Measurements from ENCODE around the gene SECTM1. TPM values are rescaled to one million over a fixed set of nuclear protein-coding genes. Genes with fewer than 3 reads are reported as not detected.
"Not testable (repeated sequence)": the region's sequence is repeated elsewhere in the genome, so short reads cannot be mapped to it uniquely, and the experiment has no call there.

SECTM1 gene
- total RNA-seq, 3 donors from 2014 or later, result 2.6 to 3.8 (median 3.0) TPM

GRCh38 chr17:82357394-82357793, 23.8 kb upstream of the SECTM1 start:
- no peak for ATAC-seq

DNA sequence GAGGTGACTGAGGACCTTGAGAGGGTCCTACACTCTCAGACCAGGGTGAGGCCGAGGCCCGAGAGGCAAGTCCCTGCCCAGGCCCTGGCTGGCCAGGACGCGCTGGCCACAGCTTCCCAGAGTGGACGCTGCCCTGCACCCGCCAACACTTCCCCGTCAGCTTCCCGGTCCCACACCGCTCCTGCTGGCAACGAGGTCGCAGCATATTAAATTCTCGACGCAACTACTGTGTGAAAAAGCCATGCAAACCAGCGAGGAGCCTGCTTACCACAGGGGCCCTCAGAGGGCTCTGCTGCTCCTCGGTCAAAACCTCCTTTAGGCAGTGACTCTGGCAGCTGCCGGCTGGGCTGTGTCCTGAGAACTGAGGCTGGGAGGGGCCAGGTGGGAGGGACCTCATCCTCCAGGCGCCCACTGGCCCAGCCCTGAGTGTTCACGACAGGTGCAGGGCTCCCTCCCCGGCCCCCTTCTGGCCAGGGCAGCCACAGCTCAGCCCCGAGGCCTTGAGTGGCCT, 23.3 kb upstream of the SECTM1 start:
- no peak overlapping the region for H3K4me3 Mint-ChIP-seq
- no peaks in the 10 kb centered on the region for H3K9me3 Mint-ChIP-seq
- no peak for ATAC-seq
- H3K27me3 Mint-ChIP-seq (ENCODE audit: low read depth), result peaks cover 14% of the 10 kb centered on the region
- no peaks in the 10 kb centered on the region for H3K36me3 Mint-ChIP-seq (ENCODE audit: insufficient read depth)
- DNase-seq, result no peak
- H3K4me1 Mint-ChIP-seq (ENCODE audit: low read depth), result peaks cover 8% of the 10 kb centered on the region

More at GRCh38 chr17:82357394-82357793, 23.8 kb upstream of the SECTM1 start:
- H3K4me3 Mint-ChIP-seq, result no peak overlapping the region
- H3K27me3 Mint-ChIP-seq (ENCODE audit: low read depth), result peaks cover 14% of the 10 kb centered on the region
- peaks cover 8% of the 10 kb centered on the region for H3K4me1 Mint-ChIP-seq (ENCODE audit: low read depth)
- H3K9me3 Mint-ChIP-seq, result no peaks in the 10 kb centered on the region
- H3K36me3 Mint-ChIP-seq (ENCODE audit: insufficient read depth), result no peaks in the 10 kb centered on the region
- no peak for DNase-seq

DNA sequence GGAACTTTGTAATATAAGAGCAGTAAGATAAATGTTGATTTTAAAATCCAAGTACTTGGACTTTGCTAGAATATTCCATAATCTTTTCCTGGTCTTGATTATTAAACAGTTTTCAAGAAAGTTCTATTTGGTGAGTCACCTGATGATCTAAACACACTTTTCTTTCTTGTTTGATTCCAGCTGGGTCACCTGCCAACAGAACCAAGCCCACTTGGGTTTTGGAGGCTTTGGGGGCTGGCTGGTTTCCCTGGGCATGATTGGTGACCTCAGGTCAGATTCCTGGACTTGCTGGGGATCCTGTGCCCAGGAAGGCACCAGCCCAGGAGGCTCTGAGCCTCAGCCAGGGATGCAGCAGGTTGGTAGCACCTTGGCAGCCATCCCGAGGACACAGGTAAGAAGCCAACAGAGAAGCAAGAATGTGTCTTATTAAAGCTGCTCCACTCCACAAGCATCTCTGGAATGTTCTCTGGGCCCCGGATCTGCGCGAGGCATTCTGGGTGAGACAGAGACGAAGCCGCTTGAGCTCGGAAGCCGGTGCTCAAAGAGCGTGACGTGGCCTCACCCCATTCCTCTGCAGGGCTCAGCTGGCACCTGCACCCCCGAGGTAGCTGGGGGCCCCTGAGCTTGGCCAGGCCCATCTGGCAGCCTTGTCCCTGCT, 22.3 kb upstream of the SECTM1 start:
- Mint-ChIP-seq H3K27me3 (ENCODE audit: low read depth) (peaks cover 14% of the 10 kb centered on the region), H3K36me3 (ENCODE audit: insufficient read depth) (no peaks in the 10 kb centered on the region), H3K4me3 (no peak overlapping the region), H3K4me1 (ENCODE audit: low read depth) (peaks cover 8% of the 10 kb centered on the region), H3K9me3 (no peaks in the 10 kb centered on the region)
- no peak for ATAC-seq
- DNase-seq, result no peak

DNA sequence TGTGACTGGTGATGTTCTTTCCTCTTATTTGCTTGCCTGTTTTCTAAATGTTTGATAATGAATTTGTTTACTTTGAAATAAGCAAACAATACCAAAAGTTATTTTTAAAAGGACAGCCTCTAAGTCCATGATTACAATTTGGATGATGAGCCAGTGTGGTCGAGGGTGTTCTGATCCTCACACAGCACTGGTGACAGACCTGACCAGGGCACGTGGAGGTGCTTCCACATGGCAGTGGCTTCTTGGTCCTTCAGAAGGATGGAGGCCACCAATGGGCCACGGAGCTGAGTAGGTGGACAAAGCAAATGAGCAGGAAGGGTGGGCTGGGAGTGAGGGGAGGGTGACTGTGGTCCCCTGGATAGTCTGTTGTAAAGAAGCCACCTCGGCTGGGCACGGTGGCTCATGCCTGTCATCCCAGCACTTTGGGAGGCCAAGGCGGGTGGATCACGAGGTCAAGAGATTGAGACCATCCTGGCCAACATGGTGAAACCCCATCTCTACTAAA, 21.3 kb upstream of the SECTM1 start:
- DNase-seq (no peak), ATAC-seq (no peak)
- peaks cover 14% of the 10 kb centered on the region for H3K27me3 Mint-ChIP-seq (ENCODE audit: low read depth)
- no peak overlapping the region for H3K4me3 Mint-ChIP-seq
- no peaks in the 10 kb centered on the region for H3K36me3 Mint-ChIP-seq (ENCODE audit: insufficient read depth)
- peaks cover 8% of the 10 kb centered on the region for H3K4me1 Mint-ChIP-seq (ENCODE audit: low read depth)
- H3K9me3 Mint-ChIP-seq, result no peaks in the 10 kb centered on the region

GRCh38 chr17:82353484-82353883, 19.9 kb upstream of the SECTM1 start:
- DNase-seq, result no peak

DNA sequence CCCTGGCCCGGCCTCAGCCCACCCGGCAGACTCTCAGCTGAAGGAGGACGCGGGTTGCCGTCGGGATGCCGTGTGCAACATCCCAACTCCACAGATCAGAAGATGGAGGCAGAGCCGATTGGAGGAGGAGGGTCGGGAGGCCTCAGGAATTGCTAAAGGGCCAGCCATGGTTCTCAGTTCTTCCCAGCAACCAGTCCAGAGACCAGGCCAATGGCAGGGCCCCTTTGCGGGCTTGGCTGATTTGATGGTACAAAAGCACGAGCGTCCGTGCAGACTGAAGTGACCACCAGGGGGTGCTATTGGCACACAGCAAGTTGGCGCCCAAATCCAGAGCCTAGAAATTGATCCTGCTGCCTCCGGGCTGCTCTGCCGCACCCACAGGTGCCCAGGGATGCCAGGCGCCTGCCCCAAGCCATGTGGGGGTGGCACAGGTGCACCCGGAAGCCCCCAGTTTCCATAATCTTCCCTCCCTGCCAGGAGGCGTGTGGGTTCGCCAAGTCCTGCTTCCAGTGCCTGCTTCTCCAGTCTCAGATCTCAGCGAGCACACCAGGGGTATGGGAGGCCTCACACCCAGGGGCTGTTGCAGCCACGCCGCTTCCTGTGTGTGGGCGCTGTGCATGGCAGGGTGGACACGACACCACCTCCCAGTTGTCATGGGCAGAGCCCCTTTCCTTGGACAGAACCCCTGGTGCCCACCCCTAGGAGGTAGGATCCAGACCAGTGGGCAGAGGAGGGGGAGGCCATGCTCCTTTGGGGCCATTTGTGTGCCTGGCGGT, 18.3 kb upstream of the SECTM1 start:
- Mint-ChIP-seq H3K9me3 (no peaks in the 10 kb centered on the region), H3K4me3 (no peak overlapping the region), H3K36me3 (ENCODE audit: insufficient read depth) (no peaks in the 10 kb centered on the region), H3K27me3 (ENCODE audit: low read depth) (peaks cover 8% of the 10 kb centered on the region), H3K4me1 (ENCODE audit: low read depth) (no peaks in the 10 kb centered on the region)
- DNase-seq (peak; percentile 83), ATAC-seq (peak; percentile 89 to 90)

More at GRCh38 chr17:82353484-82353883, 19.9 kb upstream of the SECTM1 start:
- H3K36me3 Mint-ChIP-seq (ENCODE audit: insufficient read depth), result no peaks in the 10 kb centered on the region
- no peaks in the 10 kb centered on the region for H3K9me3 Mint-ChIP-seq
- no peak overlapping the region for H3K4me3 Mint-ChIP-seq
- peaks cover 11% of the 10 kb centered on the region for H3K27me3 Mint-ChIP-seq (ENCODE audit: low read depth)
- no peak for ATAC-seq
- H3K4me1 Mint-ChIP-seq (ENCODE audit: low read depth), result peaks cover 4% of the 10 kb centered on the region

- Mint-ChIP-seq H3K9me3 (no peaks in the 10 kb centered on the region), H3K27me3 (ENCODE audit: low read depth) (peaks cover 8% of the 10 kb centered on the region), H3K4me1 (ENCODE audit: low read depth) (peaks cover 5% of the 10 kb centered on the region), H3K36me3 (ENCODE audit: insufficient read depth) (no peaks in the 10 kb centered on the region), H3K4me3 (no peak overlapping the region)
- no peak for ATAC-seq
- no peak for DNase-seq
Measured at GRCh38 chr17:82351254-82351712, 17.7 kb upstream of the SECTM1 start.

DNA sequence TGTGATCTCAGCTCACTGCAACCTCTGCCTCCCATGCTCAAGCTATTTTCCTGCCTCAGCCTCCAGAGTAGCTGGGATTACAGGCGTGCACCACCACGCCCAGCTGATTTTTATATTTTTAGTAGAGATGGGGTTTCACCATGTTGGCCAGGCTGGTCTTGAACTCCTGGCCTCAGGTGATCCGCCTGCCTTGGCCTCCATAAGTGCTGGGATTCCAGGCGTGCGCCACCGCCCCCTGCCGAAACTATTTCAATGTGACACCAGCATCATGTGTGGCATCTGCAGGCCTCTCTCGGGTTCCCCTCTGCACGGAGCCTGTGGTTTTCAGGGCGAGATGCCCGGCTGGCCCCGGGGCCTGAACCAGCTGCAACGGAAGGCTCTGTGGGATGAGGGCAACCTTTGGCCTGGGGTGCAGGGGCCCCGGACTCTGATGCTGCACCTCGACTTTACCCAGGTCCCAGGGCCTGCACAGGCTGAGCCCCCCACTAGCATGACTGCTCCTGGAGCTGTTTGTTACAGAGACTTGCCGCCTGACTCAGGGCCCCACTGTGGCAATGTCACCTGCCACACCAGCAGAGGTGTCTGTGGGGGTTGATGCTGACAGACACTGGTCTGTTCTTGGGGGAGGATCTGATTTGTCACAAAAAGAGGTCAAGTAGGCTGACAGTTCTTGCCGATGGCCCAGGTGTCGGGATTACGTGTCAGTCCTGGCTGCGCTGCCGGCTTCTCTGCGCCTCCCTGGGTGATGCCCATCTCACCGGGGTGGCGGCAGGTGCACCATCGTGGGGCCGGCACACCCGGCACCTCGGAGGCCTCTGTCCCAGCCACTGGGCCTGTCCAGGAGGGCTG, 16.8 kb upstream of the SECTM1 start:
- Mint-ChIP-seq H3K9me3 (no peaks in the 10 kb centered on the region), H3K36me3 (ENCODE audit: insufficient read depth) (no peaks in the 10 kb centered on the region), H3K4me1 (ENCODE audit: low read depth) (peaks cover 6% of the 10 kb centered on the region), H3K4me3 (no peak overlapping the region), H3K27me3 (ENCODE audit: low read depth) (peaks cover 6% of the 10 kb centered on the region)
- ATAC-seq (peak in 1 of 2 donors; percentile 58), DNase-seq (no peak)

DNA sequence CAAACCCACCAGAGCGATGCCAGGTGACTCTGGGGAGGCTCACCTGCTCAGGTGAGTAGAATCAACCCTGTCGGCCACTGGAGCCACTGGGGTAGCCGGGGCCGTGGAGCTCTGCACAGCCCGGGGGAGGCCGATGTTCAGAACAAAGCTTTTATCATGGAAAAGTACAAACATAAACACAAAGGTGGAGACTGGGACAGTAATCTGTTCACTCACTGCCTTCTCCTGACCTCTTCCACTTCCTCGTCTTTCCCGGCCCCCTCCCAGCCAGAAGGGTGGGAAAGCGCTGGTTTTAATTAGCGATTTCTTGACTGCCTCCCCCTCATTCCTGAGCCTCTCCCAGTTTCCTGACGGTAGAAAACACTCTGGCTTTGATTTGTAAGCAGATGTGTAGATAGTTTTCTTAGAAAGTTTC, 15.7 kb upstream of the SECTM1 start:
- no peaks in the 10 kb centered on the region for H3K36me3 Mint-ChIP-seq (ENCODE audit: insufficient read depth)
- H3K4me1 Mint-ChIP-seq (ENCODE audit: low read depth), result peaks cover 6% of the 10 kb centered on the region
- peaks cover 1% of the 10 kb centered on the region for H3K27me3 Mint-ChIP-seq (ENCODE audit: low read depth)
- ATAC-seq, result no peak
- DNase-seq, result no peak
- no peaks in the 10 kb centered on the region for H3K9me3 Mint-ChIP-seq
- no peak overlapping the region for H3K4me3 Mint-ChIP-seq

DNA sequence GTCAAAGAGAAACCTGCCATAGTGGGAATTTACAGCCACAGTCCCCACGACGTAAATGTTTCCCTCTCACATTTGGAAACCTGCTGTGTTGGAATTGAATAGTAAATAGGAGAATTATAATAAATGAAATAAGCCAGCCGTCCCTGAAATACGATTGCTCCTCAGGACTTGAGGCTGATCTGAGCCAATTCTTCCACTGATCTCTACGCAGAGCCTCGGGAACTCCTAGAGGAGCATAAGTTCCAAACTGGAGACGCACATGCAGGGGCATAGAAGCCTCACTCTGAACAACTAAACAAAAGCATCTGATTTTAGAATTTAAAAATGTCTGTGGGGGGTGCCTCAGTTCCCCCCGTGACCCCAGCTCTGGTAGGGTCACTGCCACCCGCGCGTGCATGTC, 15.3 kb upstream of the SECTM1 start:
- ATAC-seq (no peak), DNase-seq (no peak)
- Mint-ChIP-seq H3K36me3 (ENCODE audit: insufficient read depth) (no peaks in the 10 kb centered on the region), H3K4me1 (ENCODE audit: low read depth) (peaks cover 6% of the 10 kb centered on the region), H3K4me3 (no peak overlapping the region), H3K9me3 (no peaks in the 10 kb centered on the region), H3K27me3 (ENCODE audit: low read depth) (peaks cover 1% of the 10 kb centered on the region)

GRCh38 chr17:82348434-82348833, 14.9 kb upstream of the SECTM1 start:
- Mint-ChIP-seq H3K4me1 (ENCODE audit: low read depth) (peaks cover 6% of the 10 kb centered on the region), H3K27me3 (ENCODE audit: low read depth) (peaks cover 1% of the 10 kb centered on the region), H3K4me3 (no peak overlapping the region), H3K9me3 (no peaks in the 10 kb centered on the region), H3K36me3 (ENCODE audit: insufficient read depth) (no peaks in the 10 kb centered on the region)
- ATAC-seq, result no peak
- DNase-seq, result no peak

GRCh38 chr17:82347994-82348393, 14.4 kb upstream of the SECTM1 start:
- H3K4me1 Mint-ChIP-seq (ENCODE audit: low read depth); H3K36me3 Mint-ChIP-seq (ENCODE audit: insufficient read depth); ATAC-seq; DNase-seq; H3K9me3 Mint-ChIP-seq; H3K4me3 Mint-ChIP-seq; H3K27me3 Mint-ChIP-seq (ENCODE audit: low read depth): not testable (repeated sequence)

- Mint-ChIP-seq H3K9me3 (no peaks in the 10 kb centered on the region), H3K4me1 (ENCODE audit: low read depth) (peaks cover 6% of the 10 kb centered on the region), H3K27me3 (ENCODE audit: low read depth) (peaks cover 1% of the 10 kb centered on the region), H3K36me3 (ENCODE audit: insufficient read depth) (no peaks in the 10 kb centered on the region), H3K4me3 (no peak overlapping the region)
- DNase-seq (no peak), ATAC-seq (no peak)
Measured at GRCh38 chr17:82346342-82347300, 13.1 kb upstream of the SECTM1 start.
